Activated CD4-positive, alpha-beta T cell treated with anti-CD3 and anti-CD28 coated beads, Interleukin-2, Interleukin-6, amounts not matched to agents 100 ng/mL and 50 ng/mL, durations not matched to agents 16 hours and 8 hours (primary cell): ENCODE measurements around the gene ST7.
"Not testable (repeated sequence)": the region's sequence is repeated elsewhere in the genome, so short reads cannot be mapped to it uniquely, and the experiment has no call there.

ENCODE experiments used
- DNase-seq: peaks from one replicate; pipeline ENCODE4 v3.0.0-alpha.2; 2020

Gene ST7

DNA sequence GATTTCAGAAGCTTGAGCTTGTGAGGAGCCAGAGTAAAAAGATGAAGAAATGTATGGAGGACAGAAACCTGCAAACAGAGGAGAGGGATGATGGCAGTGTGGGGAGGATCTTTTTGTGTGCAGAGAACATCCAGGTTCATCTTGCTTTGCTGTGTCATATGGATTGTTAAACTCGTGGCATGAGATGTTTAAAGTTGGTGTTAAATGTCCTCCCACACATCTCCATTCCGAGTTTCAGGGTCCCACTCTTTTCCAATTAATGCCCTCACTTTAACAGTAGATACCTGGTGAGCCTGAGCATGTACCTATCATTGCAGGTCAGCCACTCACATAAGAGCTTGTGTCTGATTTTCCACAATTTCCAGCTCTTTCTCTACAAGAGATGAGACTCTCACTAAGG lies 147.7 kb downstream of the ST7 start:
- no peak for DNase-seq

DNA sequence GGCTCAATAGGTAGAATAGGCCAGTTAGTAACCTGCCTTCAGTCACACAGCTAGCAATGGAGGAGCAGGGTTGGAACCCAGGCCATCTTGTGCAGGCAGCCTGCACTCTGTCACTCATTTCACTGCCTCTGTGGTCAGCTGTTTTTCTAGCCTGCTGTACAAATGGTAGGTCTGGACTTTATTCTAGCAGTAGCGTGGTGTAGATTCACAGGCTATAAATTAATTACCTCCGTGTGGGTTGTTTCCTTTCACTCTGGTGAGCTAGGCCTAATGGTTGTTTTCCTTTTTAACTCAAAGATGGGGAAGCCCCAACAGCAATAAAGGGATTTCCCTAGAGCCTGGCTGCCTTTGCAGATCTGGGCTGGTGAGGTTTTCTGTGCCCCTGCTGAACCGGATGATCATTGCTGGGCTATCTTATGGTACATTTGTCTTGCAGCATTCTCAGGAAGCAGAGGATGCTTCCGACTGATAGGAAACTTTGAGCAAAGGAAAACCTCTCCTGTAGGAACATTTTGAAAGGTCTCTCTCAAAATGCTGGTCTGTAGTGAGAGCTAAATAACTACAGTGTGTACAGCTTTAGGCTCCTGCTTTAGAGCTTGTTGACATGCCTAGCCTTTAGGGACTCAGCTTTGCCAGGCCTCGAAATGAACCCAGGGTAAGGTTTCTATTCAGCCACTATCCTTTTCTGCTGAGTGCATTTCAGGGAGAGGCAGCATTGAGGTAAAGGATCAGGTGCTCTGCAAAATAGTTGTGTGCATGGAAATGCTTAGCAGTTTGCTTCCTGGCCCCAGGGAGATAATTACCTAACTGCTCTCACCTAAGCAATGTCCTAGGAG lies 157.4 kb downstream of the ST7 start:
- peak; percentile 77 for DNase-seq

DNA sequence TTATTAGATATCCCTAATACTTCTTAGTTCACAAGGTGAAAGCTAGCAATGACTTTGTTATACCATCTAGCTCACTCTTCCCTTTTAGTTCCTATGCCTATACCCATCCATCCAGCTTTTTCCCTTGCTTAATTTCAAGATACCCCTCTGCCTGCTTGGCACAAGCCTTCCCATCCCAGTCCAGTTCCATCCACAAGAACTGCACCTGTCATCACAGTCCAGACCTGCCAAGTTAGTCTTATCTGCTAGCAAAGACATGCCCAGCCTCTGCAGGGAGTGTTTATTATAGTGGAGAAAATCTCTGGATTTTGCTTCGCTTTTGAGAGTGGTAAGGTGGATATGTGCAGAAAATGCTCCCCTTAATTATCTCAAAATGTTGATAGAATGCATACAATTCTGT lies 158.2 kb downstream of the ST7 start:
- DNase-seq: no peak

DNA sequence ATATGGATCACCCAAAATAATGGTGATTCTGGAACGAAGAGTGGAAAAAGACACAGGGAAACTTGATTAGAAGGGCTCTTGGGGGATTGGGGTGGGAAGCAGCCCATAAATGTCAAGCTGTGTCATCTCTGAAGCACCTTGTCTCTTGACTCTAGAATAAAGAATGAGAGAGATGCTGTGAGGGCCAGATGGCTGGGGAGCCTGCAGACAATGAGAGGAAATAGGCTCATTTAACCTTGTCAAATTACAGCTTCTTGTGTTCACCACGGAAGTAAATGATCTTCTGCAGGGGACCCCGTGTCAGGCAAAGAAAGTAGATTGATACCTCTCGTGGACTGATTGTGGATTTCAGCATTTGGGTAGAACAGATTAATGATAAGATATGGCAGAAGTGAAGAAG lies 159.3 kb downstream of the ST7 start:
- no peak for DNase-seq

DNA sequence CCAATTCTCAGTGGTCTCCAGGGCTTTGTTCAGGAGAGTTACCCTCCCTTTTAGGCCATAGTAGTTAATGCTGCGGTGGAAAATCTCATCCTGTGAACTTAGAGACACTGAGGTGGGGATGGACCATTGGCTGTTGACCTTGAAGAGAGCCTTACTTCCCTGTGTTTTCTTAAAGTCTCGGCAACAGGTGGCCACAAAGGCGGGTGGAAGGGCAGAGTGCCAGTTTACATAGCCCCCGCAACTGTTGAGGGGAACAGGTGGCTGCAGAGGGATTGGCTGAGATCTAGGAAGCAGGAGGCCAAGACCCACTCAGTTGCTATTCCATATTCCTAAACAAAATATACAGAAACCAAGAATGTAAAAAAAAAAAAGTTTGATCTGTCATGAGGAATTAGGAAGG lies 160.6 kb downstream of the ST7 start:
- DNase-seq: no peak

DNA sequence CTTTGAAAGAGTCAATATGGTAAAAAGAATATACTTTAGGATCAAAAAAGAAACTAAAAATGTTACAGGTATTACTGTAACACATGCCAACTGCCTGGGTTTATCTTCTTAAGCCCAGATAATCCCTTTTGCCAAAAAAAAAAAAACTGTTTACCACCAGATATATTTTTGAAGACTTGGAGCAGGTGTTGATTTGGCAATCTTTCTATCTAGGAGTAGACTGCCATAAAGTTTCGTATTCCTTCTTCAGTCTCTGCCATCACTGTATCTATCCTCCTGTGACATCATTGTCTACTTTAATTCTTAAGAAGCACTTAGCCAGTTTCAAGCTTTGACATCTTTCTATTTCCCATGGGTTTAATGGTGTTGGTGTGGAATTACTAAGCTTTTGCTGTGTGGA lies 161.0 kb downstream of the ST7 start:
- DNase-seq: no peak

DNA sequence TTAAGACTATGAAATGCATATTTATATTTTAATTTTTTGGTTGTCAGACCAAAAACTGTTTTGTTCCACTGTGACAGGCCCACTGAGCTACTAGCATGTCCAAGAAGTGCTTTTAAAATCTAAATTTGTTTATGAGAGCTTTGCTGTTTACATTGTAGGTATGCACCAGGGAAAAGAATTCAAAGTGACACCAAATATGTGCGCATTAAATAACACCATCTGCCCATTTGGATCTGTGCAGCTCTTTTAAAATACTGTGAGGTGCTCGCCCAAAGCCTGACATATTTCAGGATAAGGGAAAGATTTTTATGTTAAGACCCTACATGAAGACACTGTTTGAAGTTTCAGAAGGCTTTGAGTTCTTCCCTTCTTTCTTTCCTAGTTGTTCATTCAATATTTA lies 162.9 kb downstream of the ST7 start:
- DNase-seq: no peak

DNA sequence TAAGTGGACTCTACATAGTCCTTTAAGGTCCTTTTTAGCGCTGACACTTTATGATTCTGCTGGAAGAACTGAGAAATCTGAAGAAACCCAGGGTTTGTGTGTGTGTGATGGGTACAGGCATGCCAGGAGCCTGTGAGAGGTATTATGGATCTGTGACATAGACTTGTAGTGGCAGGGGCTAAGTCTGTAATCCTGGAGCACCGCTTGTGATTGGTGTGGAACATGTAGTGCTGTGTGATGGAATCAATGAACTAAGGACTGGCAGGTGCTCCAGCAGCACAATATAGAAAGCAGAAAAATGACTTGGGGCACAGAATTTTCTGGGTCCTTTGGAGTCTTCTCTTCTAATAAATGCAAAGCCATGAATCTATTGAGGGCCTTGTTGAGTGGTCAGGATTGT lies 163.9 kb downstream of the ST7 start:
- no peak for DNase-seq

DNA sequence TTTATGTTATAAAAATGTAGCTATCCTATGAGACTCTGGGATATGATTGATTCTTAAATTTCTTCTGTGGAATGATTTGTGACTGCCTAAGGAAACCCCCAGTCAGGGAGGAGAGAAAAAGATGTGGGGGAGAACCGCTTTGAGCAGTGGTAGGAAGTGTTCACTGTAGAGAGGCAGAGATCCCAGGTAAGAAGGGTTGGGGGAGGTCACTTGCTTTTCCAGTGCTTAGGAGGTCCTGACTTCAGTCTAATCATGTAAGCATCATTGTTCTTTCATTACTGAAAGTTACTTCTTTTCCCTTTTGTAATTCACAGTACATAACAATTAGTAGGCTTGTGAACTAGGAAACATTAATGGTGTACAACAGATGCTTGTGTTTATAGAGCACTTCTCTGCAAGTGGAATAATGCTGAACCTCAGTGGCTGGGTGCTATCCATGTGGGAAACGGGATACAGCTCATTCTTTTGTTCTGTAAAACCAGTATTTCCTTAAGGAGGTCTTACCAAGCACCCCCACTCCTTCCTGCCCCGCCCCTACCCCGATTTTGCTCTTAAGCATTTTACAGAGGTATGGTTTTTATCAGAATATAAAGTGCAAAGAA lies 165.4 kb downstream of the ST7 start:
- DNase-seq: no peak

DNA sequence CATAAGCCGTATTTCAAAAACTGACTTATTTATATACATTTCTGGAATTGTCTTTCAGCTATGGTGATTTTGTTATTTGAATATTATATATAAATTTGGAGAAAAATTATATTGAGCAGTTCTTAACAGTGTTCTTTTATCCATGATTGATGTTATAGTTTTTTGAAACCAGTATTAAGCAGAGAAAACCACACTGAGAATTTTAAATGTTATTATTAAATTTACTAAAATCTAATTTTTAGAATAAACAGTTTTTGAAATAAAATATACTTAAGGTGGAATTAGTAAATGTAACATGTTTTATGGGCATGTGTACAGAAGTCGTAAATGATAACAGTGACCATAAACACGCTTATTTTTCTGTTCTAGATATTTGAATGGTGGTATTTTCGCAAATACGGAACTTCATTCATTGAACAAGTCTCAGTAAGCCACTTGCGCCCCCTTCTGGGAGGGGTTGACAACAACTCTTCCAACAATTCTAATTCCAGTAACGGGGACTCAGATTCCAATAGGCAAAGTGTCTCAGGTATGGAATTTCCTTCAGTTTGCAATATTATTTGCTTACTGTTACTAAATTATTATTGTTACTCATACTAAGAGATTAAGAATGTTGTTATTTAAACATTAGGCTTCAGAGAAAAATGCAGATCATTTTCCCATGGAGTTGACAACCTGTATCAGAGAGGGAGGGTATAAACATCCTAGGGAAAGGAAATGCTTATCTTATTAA lies 166.1 kb downstream of the ST7 start:
- peak; percentile 81 for DNase-seq

DNA sequence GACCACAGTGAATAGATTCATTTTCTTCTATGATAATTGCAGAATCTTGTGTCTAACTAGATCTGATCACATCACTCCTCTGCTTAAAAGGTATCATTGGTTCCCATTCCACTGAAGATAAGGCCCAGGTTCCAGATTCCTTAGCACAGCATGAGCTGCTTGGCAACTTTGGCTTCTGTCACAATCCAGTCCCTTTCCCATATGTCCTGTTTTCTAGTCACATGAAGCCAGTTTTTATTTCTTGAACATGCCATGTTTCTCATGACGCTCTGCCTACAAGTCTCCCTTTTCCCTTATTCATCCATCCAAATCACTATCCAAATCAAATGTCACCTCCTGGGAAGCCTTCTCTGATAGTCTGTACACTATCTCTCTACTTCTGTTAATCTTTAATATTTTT lies 167.0 kb downstream of the ST7 start:
- DNase-seq: not testable (repeated sequence)

DNA sequence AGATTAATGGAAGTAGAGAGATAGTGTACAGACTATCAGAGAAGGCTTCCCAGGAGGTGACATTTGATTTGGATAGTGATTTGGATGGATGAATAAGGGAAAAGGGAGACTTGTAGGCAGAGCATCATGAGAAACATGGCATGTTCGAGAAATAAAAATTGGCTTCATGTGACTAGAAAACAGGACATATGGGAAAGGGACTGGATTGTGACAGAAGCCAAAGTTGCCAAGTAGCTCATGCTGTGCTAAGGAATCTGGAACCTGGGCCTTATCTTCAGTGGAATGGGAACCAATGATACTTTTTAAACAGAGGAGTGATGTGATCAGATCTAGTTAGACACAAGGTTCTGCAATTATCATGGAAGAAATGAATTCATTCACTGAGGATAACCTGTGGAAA lies 168.7 kb downstream of the ST7 start:
- DNase-seq: not testable (repeated sequence)

DNA sequence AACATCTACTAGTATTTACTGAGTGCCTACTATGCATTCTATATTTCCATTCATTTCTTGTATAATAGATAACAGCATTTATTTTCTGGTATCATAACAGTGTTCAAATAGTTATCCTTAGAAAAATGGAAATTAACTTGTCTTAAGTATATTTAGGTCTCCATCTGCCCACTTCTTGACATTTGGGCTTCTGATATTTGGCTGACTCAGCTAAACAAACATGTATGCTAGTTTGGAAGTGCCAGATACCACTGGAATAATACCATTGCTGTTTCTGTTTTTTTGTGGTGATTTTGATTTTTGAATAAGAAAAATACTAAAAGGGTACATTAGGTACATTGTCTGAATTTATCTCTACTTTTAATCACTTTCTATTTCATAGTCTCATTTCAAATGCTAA lies 169.2 kb downstream of the ST7 start:
- no peak for DNase-seq

DNA sequence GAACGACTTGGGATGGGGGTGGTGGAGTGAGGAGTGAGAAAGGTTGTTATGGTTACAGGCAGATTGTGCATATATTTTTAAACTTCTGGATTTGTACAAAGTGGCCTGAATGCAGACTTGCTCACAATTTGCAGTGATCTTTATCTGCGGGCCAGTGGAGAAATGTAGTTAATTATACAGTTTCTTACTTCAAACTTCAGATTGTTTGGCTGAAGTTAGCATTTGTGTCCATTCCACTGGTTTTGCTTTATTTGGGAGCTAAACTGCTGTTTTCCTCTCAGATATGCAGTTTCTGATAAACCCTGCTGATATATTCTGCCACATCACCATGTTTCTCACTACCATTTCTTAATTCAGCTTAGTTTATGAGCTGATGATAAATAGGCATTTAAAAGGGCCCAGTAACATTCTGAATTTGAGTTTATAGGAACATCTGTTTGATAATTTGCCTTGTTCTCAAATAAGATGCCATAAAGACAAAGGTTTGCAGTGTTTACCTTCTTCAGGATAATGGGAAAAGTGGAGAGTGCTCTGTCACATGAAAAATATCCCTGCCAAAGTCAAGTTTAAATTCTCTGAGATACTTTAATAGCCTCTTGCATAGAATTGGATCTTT lies 170.1 kb downstream of the ST7 start:
- no peak for DNase-seq

DNA sequence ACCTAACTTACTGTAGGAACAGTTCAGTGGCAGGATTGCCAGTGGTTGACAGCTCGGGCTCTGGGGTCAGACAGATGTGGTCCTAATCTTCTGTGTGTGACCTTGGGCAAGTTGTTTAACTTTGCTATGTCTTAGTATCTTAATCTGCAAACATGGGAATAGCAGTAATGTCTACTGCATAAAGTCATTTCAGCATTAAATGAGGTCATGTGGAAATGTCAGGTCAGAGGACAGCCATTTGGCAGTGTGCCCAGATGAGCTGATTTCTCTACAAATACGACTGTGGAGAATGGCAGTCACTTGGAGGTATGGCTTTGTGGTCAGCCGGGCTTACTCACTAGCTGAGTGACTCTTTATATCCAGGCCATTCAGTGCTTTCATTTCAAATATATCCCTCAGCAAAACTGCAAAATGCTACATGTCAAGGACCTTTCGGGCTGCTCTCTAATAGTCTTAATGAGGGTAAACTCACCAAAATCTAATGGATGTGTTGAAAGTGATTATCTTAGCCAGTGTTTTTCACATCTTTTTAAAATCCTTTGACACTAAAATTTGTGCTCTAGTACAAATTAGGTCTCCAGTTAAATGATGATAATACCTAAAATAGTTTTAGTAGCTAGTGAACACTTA lies 171.4 kb downstream of the ST7 start:
- peak; percentile 81 for DNase-seq

DNA sequence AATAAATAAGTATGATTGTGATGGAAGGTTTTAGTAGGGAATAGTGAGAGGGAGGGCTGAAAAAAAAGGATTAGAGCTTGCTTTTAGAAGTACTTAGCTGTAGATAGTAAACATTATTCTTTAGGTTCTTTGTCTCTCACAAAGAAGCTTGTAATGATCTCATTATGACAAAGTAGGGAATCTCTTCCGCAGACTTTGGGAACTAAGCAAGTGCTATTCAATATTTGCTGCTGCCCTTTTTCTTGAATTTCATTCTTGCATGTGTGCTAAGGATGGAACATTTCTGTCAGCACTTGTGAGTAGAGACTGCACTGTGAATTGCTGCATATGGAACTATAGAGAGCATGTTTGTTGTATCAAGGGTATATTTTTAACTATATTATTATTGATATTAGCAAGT lies 173.4 kb downstream of the ST7 start:
- no peak for DNase-seq

DNA sequence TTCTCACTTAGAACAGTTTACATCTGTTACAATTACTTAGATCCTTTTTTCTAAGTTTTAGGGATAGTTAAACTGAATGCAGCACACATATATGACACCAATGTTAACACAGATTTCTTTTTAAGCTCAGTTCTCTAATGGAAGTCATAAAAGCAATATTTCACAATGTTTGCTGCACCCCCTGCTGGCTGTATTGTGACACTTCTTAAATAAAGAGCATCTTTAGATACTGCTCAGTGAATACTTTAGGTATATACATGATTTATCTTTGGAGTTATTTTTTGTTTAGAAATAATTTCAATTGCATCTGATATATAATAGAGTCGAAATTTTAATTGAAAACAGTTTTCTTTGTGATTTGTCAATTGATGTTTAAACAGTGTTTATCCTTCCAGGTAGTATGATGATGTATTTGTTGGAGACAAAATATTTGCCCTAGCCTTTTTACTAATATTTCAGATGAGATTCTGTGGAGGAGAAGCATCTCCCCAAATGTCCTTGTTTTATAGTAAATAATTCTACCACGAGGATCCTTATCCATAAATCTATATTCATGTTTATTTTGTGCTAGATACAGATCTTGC lies 174.4 kb downstream of the ST7 start:
- peak; percentile 62 for DNase-seq

DNA sequence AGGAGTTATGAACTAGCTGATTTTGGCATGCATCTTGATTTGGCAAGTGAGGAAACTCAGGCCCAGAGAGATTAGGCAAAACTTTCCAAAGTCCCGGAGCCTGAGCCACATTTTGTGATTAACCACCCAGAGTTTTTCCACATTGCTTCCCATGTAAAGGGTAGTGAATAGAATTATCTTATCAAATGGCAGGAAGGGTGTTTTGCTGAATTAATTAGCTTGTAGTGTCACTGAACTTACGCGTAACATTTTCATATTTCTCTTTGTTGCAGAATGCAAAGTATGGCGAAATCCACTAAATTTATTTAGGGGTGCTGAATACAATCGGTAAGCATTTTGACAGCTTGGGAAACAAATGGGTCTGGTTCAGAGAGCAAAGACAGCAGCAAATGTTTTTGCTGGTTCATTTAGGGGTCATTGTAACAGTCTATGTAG lies 176.2 kb downstream of the ST7 start:
- DNase-seq: no peak

DNA sequence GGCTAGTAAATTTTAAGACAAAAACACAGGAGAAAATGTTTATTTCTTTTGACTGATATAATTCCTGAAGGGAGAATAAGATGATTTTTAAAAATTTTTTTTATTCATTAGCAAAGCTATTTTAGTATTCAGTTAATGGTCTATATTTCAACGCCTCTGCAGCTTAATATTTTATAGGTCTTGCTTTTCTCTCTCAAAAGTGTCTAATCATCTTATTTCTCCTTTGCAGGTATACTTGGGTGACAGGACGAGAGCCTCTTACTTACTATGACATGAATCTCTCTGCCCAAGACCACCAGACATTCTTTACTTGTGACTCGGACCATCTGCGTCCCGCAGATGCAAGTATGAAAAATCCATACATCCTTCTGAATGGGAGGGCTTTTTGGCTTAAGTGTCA lies 177.0 kb downstream of the ST7 start:
- no peak for DNase-seq

DNA sequence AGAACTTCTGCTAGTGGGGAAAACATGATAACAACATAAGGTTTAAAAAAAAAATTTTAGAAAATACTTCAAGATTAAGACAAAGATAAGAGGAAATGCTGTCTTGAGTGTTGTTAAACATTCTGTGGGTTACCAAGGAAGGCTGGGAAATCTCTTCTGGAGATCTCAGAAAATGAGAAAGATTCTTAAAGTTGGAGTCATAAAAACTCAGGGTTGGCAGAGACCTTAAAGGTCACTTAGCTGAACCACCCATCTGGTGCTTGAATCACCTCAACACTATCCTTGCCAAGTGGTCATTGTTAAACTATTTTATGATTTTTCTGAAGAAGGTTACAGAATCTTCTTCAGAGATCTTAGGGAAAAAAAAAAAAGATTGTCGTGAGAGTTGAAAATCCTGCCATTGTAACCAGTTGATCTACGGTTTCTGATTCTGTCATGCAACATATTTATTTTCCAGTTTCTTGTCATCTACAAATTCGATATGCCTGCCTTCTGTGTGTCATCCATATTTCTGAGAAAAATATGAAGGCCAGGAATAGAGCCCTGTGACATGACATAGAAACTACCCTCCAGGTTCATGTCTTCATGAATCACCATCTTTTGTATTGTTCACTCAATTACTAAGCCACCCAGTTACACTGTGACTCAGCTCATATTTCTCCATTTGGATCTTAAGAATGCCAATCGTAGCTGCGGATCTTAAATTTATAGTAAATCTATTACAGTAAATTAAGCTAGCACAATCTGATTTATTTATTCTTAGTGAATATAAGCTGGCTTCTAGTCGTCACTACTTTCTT lies 179.2 kb downstream of the ST7 start:
- DNase-seq: peak; percentile 47

DNA sequence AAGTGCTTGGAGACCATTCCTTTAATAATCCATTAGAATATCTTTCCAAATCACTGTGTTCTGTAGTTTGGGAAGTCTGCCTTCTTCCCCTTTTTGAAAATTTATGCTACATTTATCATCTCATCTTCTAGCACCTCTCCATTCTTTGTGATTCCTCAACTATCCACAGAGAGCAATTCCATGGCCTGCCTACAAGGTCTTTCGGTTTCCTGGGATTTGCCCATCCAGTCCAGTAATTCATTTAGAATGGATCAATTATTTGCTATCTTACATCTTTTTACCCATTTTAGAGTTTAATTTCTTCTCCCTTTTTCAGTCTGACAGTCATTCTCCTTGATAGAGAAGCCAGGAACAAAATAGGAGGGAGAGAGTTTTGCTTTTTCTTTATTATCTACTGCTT lies 179.8 kb downstream of the ST7 start:
- DNase-seq: no peak

DNA sequence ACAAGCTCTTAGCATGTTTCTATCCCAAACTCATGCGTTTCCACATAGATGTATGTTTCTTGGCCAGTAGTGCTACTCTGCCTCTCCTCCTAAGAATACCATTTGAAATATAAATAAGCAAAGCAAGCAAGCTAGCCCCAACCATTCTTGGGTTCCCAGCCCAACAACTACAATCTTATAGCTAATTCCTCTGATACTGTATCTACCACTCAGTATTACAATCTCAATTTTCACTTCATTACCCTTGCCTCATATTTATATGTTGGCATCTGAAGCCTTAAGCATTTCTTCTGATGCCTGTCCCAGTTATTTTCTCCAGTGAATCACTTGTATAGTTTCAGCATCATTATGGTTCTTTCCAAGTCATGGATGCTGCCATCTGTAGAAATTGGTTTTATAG lies 181.1 kb downstream of the ST7 start:
- DNase-seq: no peak
